GM12864 (cell line): ENCODE results near the gene SMCO4.
"Not testable (repeated sequence)": the region's sequence is repeated elsewhere in the genome, so short reads cannot be mapped to it uniquely, and the experiment has no call there.

ENCODE experiments used
- DNase-seq: peaks from one replicate; pipeline ENCODE4 v3.0.0-alpha.2; 2011; ENCODE audit warnings: low read depth
- H3K4me3 ChIP-seq: 2 replicates; pipeline ENCODE4 v1.5.1; 2011; ENCODE audit warnings: mild to moderate bottlenecking, low read depth, low read length, control low read depth
- TF ChIP-seq, protein P1 (sequence below): IDR thresholded peaks from 2 replicates; pipeline ENCODE4 v1.5.1; 2011; ENCODE audit warnings: low read depth, mild to moderate bottlenecking, moderate library complexity, low read length, control low read depth, inconsistent platforms; ENCODE audit errors: missing control alignments

Gene SMCO4

GRCh38 chr11:93536101-93536861 is 6.9 kb downstream of the SMCO4 start:
- DNase-seq = no peak
- TF ChIP-seq, protein P1, sequence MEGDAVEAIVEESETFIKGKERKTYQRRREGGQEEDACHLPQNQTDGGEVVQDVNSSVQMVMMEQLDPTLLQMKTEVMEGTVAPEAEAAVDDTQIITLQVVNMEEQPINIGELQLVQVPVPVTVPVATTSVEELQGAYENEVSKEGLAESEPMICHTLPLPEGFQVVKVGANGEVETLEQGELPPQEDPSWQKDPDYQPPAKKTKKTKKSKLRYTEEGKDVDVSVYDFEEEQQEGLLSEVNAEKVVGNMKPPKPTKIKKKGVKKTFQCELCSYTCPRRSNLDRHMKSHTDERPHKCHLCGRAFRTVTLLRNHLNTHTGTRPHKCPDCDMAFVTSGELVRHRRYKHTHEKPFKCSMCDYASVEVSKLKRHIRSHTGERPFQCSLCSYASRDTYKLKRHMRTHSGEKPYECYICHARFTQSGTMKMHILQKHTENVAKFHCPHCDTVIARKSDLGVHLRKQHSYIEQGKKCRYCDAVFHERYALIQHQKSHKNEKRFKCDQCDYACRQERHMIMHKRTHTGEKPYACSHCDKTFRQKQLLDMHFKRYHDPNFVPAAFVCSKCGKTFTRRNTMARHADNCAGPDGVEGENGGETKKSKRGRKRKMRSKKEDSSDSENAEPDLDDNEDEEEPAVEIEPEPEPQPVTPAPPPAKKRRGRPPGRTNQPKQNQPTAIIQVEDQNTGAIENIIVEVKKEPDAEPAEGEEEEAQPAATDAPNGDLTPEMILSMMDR = no peak
- no peak overlapping the region for H3K4me3 ChIP-seq

DNA sequence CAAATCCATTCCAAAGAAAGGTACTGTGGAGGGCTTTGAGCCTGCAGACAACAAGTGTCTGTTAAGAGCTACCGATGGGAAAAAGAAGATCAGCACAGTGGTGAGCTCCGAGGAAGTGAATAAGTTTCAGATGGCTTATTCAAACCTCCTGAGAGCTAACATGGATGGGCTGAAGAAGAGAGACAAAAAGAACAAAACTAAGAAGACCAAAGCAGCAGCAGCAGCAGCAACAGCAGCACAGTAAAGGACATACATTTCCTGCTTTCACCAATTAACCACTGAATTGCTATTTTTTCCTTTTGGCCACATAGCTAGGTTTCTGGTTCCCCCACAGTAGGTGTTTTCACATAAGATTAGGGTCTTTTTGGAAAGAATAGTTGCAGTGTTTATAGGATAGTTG is 7.6 kb downstream of the SMCO4 start:
- not testable (repeated sequence) for DNase-seq, H3K4me3 ChIP-seq

- DNase-seq = no peak
- H3K4me3 ChIP-seq = no peak overlapping the region
- TF ChIP-seq, protein P1 = no peak
Observed at GRCh38 chr11:93532806-93533205, 10.4 kb downstream of the SMCO4 start.

DNA sequence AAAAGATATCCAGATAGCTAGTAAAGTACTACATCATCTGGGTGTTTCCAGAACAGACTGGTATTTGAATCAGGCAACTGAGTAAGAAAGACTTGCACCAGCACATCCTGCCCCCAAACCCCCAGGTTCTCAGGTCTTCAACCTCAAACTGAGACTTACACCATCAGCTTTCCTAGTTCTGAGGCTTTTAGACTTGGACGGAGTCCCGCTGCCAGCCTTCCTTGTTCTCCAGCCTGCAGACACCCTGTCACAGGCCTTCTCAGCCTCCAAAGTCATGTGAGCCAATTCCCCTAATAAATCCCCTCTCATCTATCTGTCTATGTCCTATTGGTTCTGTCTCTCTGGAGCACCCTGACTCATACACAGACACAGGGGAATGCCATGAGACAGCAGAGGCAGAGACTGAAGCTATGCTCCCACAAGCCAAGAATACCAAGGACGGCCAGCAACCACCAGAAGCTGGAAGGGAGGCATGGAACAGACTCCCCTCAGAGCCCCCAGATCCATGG is 10.9 kb downstream of the SMCO4 start:
- no peak overlapping the region for H3K4me3 ChIP-seq
- TF ChIP-seq, protein P1 = no peak
- DNase-seq = no peak

GRCh38 chr11:93530468-93530826 is 12.7 kb downstream of the SMCO4 start:
- DNase-seq = no peak
- TF ChIP-seq, protein P1 = no peak
- no peak overlapping the region for H3K4me3 ChIP-seq

GRCh38 chr11:93529707-93530467 is 13.3 kb downstream of the SMCO4 start:
- TF ChIP-seq, protein P1 = no peak
- no peak for DNase-seq
- no peak overlapping the region for H3K4me3 ChIP-seq

GRCh38 chr11:93528757-93529645 is 14.2 kb downstream of the SMCO4 start:
- TF ChIP-seq, protein P1 = no peak
- no peak for DNase-seq
- H3K4me3 ChIP-seq = no peak overlapping the region
